HG03378 (cell line): ENCODE measurements around the gene NRXN2.

Experiments
- ATAC-seq: cut with Tn5 transposase; IDR thresholded peaks from one replicate; pipeline ENCODE4 v1.9.1; 2021; ENCODE audit warnings: mild to moderate bottlenecking, moderate library complexity; ENCODE audit not compliant: unreplicated experiment

Gene NRXN2

DNA sequence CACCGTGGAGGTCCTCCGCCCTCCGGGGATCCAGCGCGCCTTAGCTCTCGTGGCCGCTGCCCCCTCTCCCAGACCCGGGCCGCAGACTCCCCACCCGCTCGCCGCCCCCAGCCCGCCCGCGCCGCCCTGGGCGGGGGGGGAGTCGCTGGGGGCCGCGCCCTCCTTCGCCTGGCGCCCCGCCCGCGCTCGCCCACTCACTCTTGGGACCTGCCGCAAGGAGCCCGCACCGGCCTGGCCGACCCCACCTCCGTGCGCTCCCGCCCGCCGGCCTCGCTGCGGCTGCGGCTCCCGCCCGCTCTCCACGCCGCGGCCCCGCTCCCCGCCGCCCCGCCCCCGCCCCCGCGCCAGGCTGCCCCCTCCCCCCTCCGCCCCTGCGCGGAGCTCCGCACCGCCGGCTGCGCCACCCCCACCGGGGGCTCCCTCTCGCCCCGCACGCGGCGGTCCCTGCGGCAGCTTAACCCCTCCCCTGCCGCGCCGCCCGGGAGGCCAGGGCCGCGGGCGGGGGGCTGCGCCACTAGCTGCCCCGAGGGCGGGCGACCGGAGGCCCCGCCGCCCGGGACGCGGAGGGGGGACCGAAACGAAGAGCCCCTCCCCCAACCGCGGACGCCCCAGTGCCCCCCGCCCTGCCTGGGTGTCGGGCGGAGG, 21.7 kb upstream of the NRXN2 start:
- ATAC-seq, result no peak

DNA sequence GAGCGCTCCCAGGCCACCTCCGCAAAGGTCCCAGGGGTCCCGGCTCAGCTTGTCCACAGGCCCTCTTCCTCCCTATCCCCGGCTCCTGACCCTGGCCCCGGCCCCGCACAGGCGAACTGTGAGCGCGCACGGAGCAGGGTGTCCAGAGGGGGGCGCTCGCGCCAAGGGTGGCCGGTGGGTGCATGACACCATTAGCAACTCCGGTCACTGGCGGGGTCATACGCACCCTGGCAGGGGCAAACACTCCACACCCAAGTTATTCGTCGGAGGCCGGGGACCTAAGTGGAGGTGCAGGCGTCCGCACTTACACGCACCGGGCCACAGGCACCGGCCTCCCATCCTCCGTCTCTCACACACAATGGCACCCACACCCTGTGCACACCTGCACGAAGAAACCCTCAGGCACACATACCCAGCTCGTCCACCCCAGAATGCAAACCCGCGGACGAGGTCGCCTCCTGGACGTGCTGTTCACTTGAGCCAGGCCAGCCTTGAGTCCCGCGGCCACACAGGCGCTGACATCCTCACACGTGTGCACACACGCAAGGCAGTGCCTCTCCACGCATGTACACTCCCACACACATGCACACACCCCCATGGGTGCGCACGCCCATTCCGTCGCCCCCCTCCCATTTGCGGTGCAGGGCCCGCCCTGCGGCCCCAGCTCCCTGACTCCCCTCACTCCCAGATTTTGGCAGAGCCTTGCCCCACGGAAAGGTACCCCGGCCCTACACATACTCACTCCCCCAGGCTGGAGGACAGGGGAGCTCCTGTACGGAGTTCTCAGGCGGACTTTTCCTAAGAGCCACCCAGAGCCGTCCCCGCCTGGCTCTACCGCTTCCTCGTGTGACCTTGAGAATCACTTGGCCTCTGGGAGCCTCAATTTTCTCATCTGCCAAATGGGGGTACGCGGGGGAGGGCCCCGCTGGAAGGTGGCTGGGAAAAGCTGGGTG, 20.9 kb upstream of the NRXN2 start, which contains the start of gene RASGRP2:
TSS of gene RASGRP2 (minus strand) at position 552 of the 953 bp plus-strand sequence. CDS start 1,276 bp downstream, outside the sequence.
- no peak for ATAC-seq

DNA sequence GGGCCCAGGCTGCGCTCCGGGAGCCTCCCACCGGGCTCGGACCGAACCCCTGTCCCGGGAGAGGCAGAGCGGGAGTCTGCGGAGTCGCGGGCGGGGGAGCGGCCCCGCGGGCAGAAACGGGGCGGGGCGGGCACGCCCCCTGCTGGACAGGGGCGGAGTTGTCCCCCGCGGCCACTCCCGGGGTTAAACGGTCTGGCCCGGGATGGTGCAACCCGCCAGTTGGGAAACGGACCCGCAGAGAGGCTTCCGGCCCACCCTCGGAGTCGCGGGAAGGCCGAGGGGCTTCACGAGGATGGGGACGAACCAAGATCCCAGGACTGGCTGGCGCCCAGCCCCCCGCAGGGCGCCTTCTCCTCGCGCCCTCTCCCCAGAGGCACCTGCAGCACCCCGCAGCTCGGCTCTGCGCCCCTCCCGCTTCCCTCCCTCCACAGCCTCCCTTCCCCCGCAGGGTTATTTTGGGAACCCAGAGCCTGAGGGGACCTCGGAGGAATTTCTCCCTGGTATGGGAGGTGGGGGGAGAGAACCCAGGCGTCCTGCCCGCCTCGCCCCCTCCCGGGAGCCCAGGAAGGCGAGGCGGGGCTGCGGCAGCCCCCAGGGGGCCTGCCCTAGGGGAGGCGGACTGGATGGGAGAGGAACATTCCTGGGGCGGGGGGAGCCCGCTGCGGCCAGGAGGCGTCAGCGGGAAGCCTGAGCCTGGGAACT, 20.0 kb upstream of the NRXN2 start:
- ATAC-seq, result no peak

DNA sequence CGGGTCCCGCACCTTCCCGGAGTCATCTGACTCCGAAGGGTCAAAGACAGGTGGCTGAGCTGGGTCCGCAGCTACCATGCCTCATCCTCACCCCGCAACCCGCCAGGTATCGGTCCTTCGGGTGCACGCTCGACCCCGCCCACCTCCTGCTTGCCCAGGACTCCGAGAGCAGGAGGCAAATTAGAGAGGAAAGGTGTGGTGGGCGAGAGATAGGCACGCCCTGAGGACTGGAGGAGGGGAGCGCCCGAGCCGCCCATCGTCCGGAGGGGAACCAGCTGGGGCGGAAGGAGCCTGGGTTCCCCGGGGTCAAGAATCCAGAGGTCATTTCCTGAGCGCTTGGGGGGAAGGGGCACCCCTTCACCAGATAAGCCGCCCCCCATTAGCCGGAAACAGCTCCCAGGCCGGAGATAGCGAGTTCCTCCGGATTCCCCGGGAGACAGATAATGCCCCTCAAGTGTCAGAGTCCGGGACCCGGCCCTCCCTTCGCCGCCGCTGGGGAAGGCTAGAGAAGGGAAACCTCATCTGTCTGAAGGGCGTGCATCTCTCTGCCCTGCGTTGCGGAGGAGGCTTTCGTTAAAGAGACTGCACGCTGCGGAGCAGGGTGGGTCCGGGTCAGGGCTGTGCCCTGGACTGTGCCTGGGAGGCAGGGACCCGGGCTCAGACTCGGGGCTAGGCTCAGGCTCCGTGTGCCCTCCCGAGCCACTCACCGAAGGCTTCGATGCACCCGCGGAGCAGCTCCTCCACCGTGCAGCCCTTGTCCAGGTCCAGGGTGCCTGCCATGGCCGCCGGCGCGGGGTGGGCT, 19.3 kb upstream of the NRXN2 start:
- ATAC-seq, result no peak

DNA sequence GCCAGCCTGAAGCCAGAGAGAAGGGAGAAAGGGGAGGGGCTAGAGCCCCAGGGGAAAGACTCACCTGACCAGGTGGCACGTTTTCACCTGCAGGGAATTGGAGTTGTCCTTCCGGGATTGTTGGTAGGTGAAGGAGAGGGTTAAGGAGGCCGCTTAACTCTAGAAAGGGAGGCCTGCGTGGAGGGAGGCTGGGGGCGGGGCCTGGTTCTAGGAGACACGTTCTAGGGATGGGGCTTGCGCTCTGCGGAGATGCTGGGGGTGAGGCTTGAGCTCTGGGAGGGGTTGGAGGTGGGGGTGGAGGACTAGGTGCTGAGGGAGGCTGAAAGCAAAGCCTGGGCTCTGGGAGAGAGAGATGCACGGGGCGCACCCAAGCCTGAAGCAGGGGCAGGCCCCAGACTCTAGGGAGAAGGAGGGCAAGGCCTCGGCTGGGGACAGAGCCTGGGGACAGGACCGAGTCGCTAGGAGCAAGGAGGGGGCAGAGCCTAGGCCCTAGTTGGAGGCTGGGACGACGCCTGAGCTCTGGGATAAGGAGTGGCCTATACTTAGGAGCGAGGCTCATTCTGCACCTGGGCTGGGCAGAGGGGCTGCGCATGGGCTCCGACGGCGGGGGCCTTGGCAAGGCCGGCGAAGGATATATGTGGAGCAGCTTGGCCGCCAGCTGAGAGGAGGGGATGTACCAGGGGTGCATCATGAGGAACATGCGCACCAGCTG, 18.5 kb upstream of the NRXN2 start:
- ATAC-seq, result no peak

DNA sequence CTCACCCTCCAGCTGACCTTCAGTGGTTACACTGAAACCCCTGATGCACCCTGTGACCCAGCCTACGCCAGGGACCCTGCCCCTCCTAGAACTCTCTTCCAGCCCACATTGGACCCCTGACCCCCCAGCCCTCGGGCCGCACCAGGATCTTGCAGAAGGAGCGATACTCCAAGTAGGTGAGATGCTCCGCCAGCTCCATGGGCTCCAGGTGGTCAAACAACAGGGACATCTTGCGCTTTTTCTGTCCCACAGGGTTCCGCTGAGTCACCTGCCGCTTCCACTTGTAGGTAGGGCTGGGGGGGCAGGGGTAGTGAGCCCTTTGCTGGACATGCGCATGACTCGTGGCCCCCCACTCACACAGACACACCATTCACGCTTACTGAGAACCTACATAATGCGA, 16.9 kb upstream of the NRXN2 start:
- ATAC-seq, result no peak

- ATAC-seq, result no peak
Observed at GRCh38 chr11:64736654-64737053, 13.7 kb upstream of the NRXN2 start.

- no peak for ATAC-seq
Observed at GRCh38 chr11:64735725-64736259, 12.8 kb upstream of the NRXN2 start.

DNA sequence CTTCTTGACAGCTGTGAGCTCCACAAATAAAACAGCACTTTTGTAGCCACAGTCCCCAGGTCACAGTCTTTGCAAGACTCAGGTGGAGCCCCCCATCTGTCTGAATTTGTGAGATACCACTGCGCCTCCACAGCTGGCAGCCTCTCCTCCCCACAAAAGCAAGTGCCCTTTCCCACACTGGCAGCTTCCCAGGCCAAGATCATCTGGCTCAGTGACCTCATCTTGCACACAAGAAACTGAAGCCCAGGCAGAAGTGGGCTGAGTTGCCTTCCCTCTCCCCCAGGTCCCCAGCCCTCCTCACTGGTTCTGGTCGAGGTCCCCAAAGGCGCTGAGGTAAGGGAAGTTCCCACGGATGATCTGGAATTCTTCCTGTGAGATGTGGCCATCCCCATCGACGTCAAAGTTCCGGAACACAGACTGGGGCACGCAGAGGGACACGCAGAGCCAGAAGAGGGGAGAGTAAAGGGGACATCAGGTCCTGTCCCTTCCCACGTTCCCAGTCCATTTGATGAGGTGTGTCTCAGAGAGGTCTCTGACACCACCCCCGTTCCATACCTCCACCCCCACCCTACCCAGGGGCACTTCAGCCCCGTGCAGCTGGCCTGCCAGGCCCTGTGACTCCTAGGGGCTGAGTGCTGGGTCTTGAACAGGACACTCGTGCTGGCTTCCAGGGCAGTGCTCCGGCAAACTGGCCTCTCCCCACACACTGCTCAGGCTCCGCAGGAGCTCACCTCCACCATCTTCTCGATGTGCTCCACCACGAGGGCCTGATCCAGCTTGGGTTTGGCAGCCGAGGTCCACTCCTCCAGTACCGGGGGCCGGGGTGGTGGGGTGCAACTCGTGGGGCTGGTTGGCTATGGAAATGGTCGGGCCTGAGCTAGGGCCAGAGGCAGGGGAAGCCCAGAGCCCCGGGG, 12.1 kb upstream of the NRXN2 start:
- ATAC-seq, result no peak

- ATAC-seq, result no peak
Observed at GRCh38 chr11:64731601-64732000, 8.6 kb upstream of the NRXN2 start.

GRCh38 chr11:64729851-64730382, 6.9 kb upstream of the NRXN2 start:
- no peak for ATAC-seq

DNA sequence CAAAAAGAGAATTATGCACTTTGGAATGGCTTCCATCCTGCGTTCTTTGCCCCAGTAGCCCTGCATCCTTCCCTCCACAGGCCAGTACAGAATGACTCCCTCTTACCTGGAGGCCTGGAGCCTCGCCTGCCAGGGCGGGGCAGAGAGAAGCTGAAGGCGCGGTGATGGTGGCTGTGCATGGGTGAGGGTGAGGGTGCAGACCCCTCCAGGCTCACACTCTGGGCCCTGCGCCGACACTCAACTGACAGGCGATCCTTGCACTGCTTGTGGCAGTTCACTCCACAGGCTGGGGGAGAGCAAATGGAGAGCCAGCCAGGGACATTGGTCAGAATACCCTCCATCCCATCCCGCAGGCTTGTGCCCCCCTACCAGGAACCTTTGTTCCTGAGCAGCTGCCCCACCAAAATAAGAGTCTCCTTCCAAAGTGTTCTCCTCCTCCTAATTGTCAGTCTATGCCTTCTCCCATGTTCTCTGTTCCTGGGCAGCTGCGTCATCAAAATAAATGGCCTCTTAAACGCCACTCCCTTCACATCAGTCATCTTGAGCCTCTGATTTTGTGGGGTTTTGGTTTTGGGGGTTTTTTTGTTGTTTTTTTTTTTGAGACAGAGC, 5.9 kb upstream of the NRXN2 start:
- ATAC-seq, result no peak

GRCh38 chr11:64726867-64727530, 4.0 kb upstream of the NRXN2 start:
- no peak for ATAC-seq

DNA sequence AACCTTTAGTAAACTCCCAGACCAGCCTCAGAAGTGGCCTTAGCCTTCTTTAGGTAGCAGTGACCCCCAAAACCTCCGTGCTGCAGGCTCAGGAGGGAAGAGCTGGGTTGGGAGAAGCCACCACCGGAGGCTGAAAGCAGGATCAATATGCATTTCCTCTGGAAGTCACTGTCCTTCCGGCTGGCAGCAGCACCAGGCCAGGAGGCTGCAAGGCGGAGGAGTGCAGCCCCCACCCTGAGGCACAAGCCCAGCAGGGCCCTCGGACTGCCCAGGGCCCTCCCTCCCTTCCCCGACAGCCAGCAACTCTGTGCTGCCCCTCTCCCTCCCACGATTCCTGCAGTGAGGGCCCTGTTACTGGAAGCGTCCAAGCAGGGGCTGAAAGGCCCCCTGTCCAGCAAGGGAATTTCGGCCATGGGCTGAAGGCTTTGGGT, 3.2 kb upstream of the NRXN2 start:
- ATAC-seq, result no peak

GRCh38 chr11:64724863-64725532, 2.0 kb upstream of the NRXN2 start:
- no peak for ATAC-seq

- ATAC-seq, result no peak
Observed at GRCh38 chr11:64723907-64724862, 1.2 kb upstream of the NRXN2 start.
